Prostate gland (tissue), 2 donors: Measurements from ENCODE around the gene LAD1.

ENCODE experiments used
- CTCF ChIP-seq, 4 experiments: fragments of 200-600 bp in 2 of 4; fragments of 450-650 bp in 2 of 4; sonication (generic) in 2 of 4; IDR thresholded peaks; 1 replicate in 3 of 4; 2 replicates in 1 of 4; pipeline ENCODE4 v1.5.1; 2016 to 2019; ENCODE audit warnings: antibody characterized with exemption in 4 of 4, mild to moderate bottlenecking in 2 of 4, moderate library complexity in 2 of 4
- POLR2A ChIP-seq: fragments of 450-650 bp; IDR thresholded peaks from one replicate; pipeline ENCODE4 v1.6.1; 2016; ENCODE audit warnings: antibody characterized with exemption, mild to moderate bottlenecking

- TF ChIP-seq CTCF (IDR thresholded peaks at IDR 0.05) (no peak), POLR2A (no peak)
These were observed 36.2 kb downstream of the LAD1 start for GRCh38 chr1:201362906-201363305.
